ENCODE measurements around the gene CCDC88C.

CCDC88C gene

DNA sequence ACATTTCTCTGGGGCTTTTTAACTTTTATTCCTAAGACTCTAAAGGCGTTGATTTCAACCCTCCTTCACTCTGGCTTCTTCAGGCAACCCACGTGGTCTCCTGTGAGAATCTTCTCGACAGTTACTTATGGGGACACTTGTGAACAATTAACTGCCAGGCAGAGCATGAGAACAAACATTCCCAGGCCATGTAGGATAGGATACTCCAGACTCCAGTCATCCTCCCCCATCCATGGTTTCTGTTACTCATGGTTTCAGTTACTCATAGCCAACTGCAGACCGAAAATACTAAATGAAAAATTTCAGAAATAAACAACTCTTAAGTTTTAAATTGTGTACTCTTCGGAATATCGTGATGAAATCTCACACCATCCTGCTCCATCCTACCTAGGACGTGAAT is 192.6 kb downstream of the CCDC88C start:
- TF ChIP-seq, protein P1, sequence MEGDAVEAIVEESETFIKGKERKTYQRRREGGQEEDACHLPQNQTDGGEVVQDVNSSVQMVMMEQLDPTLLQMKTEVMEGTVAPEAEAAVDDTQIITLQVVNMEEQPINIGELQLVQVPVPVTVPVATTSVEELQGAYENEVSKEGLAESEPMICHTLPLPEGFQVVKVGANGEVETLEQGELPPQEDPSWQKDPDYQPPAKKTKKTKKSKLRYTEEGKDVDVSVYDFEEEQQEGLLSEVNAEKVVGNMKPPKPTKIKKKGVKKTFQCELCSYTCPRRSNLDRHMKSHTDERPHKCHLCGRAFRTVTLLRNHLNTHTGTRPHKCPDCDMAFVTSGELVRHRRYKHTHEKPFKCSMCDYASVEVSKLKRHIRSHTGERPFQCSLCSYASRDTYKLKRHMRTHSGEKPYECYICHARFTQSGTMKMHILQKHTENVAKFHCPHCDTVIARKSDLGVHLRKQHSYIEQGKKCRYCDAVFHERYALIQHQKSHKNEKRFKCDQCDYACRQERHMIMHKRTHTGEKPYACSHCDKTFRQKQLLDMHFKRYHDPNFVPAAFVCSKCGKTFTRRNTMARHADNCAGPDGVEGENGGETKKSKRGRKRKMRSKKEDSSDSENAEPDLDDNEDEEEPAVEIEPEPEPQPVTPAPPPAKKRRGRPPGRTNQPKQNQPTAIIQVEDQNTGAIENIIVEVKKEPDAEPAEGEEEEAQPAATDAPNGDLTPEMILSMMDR (IDR thresholded peaks at IDR 0.05): no peak

DNA sequence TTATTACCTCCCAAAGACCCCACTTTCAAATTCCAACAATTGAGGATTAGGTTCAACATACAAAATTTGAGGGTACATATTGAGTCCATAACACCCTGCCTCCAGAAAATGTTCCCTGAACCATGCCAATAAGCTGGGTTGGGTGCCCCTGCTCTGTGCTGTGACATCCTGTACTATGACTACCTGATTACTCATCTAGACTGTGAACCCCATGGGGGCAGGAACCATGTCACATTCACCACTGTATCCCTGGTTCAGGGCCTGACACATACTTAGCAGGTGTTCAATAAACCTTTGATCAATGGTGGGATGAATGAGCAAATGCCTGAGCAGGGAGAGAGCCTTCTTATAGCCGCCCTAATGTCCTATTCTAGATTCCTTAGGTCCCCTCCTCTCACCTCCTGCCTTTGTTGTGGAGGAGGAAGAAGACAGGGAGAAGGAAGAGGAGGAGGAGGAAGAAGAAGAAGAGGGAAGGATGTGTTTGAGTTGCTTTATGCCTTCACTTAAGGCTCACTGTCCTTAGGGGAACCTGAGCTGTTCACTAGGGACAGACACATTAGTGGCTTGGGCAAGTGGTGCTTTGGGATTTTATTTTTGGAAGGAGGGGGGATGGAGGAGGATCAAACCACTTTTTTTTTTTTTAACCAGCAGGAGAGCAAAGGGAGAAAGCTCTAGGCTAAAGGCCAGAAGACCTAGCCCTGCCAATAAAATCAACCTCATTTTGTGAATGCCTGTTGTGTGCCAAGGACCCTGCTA is 194.4 kb downstream of the CCDC88C start:
- TF ChIP-seq, protein P1 (IDR thresholded peaks at IDR 0.05): no peak

Data from LNCAP (cell line).